PC-3 (cell line): Measurements from ENCODE around the gene VGF. TPM values are rescaled to one million over a fixed set of nuclear protein-coding genes. Genes with fewer than 3 reads are reported as not detected.

ENCODE experiments used
- ATAC-seq: fragments of 200-7000 bp; cut with Tn5 transposase; 2 replicates; pipeline ENCODE4 v1.9.1; 2020; ENCODE audit warnings: mild to moderate bottlenecking, moderate library complexity
- BruUV-seq: library from RNA; stranded (reverse); fragments of 400-500 nt; replicated peaks from 2 replicates; lab custom pipeline; 2021; lab: Mats Ljungman, UMichigan
- CTCF ChIA-PET: fragments of 300-600 bp; sonication (Branson Sonifier 250); formaldehyde crosslinking; loops from one replicate; lab custom pipeline; 2022; ENCODE audit warnings: antibody characterized with exemption; lab: Charles Lee
- POLR2A ChIA-PET: fragments of 300-600 bp; sonication (Branson Sonifier 250); formaldehyde crosslinking; loops from one replicate; lab custom pipeline; 2022; ENCODE audit warnings: antibody characterized with exemption; ENCODE audit not compliant: unreplicated experiment; lab: Charles Lee
- DNase-seq: peaks from one replicate; pipeline ENCODE4 v3.0.0-alpha.2; 2015
- H2AFZ ChIP-seq: fragments of 300-600 bp; sonication (generic); 2 replicates; pipeline ENCODE4 v1.6.0; 2016; ENCODE audit warnings: antibody characterized with exemption, low read length
- H3F3A ChIP-seq: fragments of 300-600 bp; sonication (generic); one replicate; pipeline ENCODE4 v1.6.0; 2017; ENCODE audit warnings: antibody characterized with exemption, low read length, control low read depth, mild to moderate bottlenecking; ENCODE audit not compliant: unreplicated experiment
- H3K27ac ChIP-seq: fragments of 300-600 bp; sonication (generic); 2 replicates; pipeline ENCODE4 v1.5.1; 2016; ENCODE audit warnings: mild to moderate bottlenecking, low read length
- H3K27me3 ChIP-seq: fragments of 300-600 bp; sonication (generic); 2 replicates; pipeline ENCODE4 v1.6.1; 2016; ENCODE audit warnings: low read length, mixed read lengths
- H3K36me3 ChIP-seq: fragments of 300-600 bp; sonication (generic); 2 replicates; pipeline ENCODE4 v1.6.1; 2016; ENCODE audit warnings: low read depth, mixed run types, low read length, mixed read lengths
- H3K4me1 ChIP-seq: fragments of 300-600 bp; sonication (generic); 2 replicates; pipeline ENCODE4 v1.5.1; 2016; ENCODE audit warnings: low read length; ENCODE audit not compliant: insufficient read depth
- H3K4me2 ChIP-seq: fragments of 300-600 bp; sonication (generic); 2 replicates; pipeline ENCODE4 v1.6.0; 2016; ENCODE audit warnings: low read length
- H3K4me3 ChIP-seq: fragments of 300-600 bp; sonication (generic); 2 replicates; pipeline ENCODE4 v1.5.1; 2016; ENCODE audit warnings: mild to moderate bottlenecking, low read length, mixed read lengths
- H3K79me2 ChIP-seq: fragments of 300-600 bp; sonication (generic); 2 replicates; pipeline ENCODE4 v1.6.1; 2017; ENCODE audit warnings: low read length, mixed read lengths
- H3K9ac ChIP-seq: fragments of 300-600 bp; sonication (generic); 2 replicates; pipeline ENCODE4 v1.6.0; 2016; ENCODE audit warnings: mild to moderate bottlenecking, low read length
- H3K9me2 ChIP-seq: fragments of 300-600 bp; sonication (generic); replicated peaks from 2 replicates; pipeline ENCODE4 v1.6.1; 2016; ENCODE audit warnings: mixed run types, low read length, mixed read lengths
- H3K9me3 ChIP-seq: fragments of 300-600 bp; sonication (generic); 2 replicates; pipeline ENCODE4 v1.6.1; 2016; ENCODE audit warnings: low read length, mixed read lengths
- H4K20me1 ChIP-seq: fragments of 300-600 bp; sonication (generic); 2 replicates; pipeline ENCODE4 v1.6.1; 2016; ENCODE audit warnings: low read length, mixed read lengths
- EZH2 ChIP-seq: fragments of 300-600 bp; sonication (generic); IDR thresholded peaks from one replicate; pipeline ENCODE4 v1.6.1; 2017; ENCODE audit warnings: antibody characterized with exemption, mild to moderate bottlenecking, low read length; ENCODE audit not compliant: unreplicated experiment
- EZH2phosphoT487 ChIP-seq: fragments of 300-600 bp; sonication (generic); IDR thresholded peaks from 2 replicates; pipeline ENCODE4 v1.6.1; 2018; ENCODE audit warnings: mild to moderate bottlenecking, antibody characterized with exemption, low read length, borderline replicate concordance
- intact Hi-C: fragments of 100-400 bp; cut with micrococcal nuclease; formaldehyde crosslinking; loops from 2 replicates; pipeline ENCODE4 v1.9.0; 2023
- total RNA-seq: library from RNA; depleted of rRNA; stranded (reverse); fragments of >200 nt; gene quantifications from 2 replicates; pipeline ENCODE4 v1.2.3, GENCODE V29; 2014
- TF ChIP-seq, protein P1 (sequence below): fragments of 300-600 bp; sonication (generic); conservative IDR thresholded peaks from 2 replicates; pipeline ENCODE4 v1.5.1; 2017; ENCODE audit warnings: antibody characterized with exemption, low read depth, mild to moderate bottlenecking, low read length

The VGF gene
- total RNA-seq, 1 experiment from 2014 or later: 1.6 TPM

DNA sequence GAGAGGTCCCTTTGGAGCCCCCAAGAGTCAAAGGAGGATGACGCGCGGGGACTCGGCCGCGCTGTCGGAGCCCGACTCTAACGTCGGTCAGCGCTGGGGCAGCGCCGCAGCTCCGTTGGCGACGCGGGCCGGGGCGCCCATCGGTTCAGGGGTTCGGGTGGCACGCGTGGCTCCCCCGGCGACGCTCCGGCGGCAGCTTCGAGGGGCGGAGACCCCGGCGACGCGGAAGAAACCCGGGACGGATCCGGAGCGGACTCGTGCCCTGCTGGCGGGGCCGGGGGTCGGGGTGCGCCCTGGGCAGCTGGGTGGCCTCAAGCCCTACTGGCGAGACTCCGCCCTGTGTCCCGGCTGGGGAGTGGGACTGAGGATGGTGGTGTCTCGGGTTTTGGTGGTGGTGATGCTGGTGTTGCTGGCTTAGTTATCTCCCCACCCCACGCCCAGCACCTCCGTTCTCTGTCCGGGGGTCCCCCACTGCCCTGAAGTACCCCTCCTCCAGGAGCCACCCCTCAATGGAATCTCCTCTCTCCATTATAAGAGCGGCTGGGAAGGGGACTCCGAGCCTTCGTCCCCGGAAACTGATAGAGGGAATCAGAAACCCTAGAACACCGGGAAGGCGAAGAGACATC is 14.9 kb upstream of the VGF start, which contains the start of gene NAT16:
NAT16 (minus strand) TSS at position 164 of the 626 bp plus-strand sequence. CDS start 5,486 bp downstream, outside the sequence.
- peak within 1 kb of the TSS; percentile 55; the same call in 1 of the 2 replicates for H2AFZ ChIP-seq
- no peaks in the 10 kb centered on the region for H3K79me2 ChIP-seq
- H3K4me2 ChIP-seq: peak within 1 kb of the TSS; percentile 71
- H4K20me1 ChIP-seq: no peaks in the 10 kb centered on the region
- DNase-seq: no peak
- no peaks in the 10 kb centered on the region for H3K36me3 ChIP-seq
- no peak within 1 kb of the TSS for H3K27ac ChIP-seq
- no peak within 1 kb of the TSS for H3K9ac ChIP-seq
- BruUV-seq: no TSS peak
- ChIA-PET CTCF (no interaction called here), POLR2A (no interaction called here)
- H3K9me3 ChIP-seq: no peaks in the 10 kb centered on the region
- TF ChIP-seq, protein P1, sequence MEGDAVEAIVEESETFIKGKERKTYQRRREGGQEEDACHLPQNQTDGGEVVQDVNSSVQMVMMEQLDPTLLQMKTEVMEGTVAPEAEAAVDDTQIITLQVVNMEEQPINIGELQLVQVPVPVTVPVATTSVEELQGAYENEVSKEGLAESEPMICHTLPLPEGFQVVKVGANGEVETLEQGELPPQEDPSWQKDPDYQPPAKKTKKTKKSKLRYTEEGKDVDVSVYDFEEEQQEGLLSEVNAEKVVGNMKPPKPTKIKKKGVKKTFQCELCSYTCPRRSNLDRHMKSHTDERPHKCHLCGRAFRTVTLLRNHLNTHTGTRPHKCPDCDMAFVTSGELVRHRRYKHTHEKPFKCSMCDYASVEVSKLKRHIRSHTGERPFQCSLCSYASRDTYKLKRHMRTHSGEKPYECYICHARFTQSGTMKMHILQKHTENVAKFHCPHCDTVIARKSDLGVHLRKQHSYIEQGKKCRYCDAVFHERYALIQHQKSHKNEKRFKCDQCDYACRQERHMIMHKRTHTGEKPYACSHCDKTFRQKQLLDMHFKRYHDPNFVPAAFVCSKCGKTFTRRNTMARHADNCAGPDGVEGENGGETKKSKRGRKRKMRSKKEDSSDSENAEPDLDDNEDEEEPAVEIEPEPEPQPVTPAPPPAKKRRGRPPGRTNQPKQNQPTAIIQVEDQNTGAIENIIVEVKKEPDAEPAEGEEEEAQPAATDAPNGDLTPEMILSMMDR: no peak
- TF ChIP-seq EZH2phosphoT487: no peak
- TF ChIP-seq EZH2: no peak
- no peaks in the 10 kb centered on the region for H3K9me2 ChIP-seq
- H3K4me3 ChIP-seq: peak within 1 kb of the TSS; percentile 50
- intact Hi-C loops: no loop called here
- H3F3A ChIP-seq: no peaks in the 10 kb centered on the region
- ATAC-seq: no peak
- no peaks in the 10 kb centered on the region; the same call in 1 of the 2 replicates for H3K4me1 ChIP-seq
- peaks cover 8% of the 10 kb centered on the region; the same call in 1 of the 2 replicates for H3K27me3 ChIP-seq

DNA sequence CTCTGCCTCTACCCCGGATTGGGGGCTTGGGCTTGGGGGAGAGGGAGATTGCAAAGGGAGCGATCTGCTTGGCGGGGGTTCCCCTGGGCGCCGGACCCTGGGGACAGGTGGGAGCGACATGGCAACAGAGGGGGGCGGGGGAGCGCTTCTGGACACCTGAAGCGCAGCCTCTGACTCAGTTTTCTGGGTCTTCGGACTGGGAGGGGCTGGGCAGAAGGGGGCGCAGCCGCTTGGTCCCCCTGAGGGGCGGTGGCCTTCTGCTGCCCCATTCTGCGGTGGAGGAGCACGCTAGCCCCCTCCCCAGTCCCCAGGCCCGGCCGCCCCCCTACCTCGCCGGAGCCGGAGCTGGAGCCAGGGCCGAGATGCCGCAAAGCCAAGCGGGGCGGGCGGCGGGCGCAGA is 14.3 kb upstream of the VGF start:
- BruUV-seq: no TSS peak
- intact Hi-C loops: no loop called here
- Histone ChIP-seq H3K36me3 (no peaks in the 10 kb centered on the region), H3F3A (no peaks in the 10 kb centered on the region), H3K4me3 (no peak overlapping the region), H2AFZ (no peak overlapping the region), H3K27me3 (peaks cover 8% of the 10 kb centered on the region; the same call in 1 of the 2 replicates), H4K20me1 (no peaks in the 10 kb centered on the region), H3K4me2 (no peak overlapping the region), H3K9me3 (no peaks in the 10 kb centered on the region), H3K9ac (no peak overlapping the region), H3K4me1 (no peaks in the 10 kb centered on the region; the same call in 1 of the 2 replicates), H3K79me2 (no peaks in the 10 kb centered on the region), H3K27ac (no peak overlapping the region), H3K9me2 (no peaks in the 10 kb centered on the region)
- TF ChIP-seq EZH2phosphoT487 (no peak), EZH2 (no peak)
- TF ChIP-seq, protein P1: no peak
- POLR2A ChIA-PET: no interaction called here
- ATAC-seq (no peak), DNase-seq (no peak)
- CTCF ChIA-PET: no interaction called here

DNA sequence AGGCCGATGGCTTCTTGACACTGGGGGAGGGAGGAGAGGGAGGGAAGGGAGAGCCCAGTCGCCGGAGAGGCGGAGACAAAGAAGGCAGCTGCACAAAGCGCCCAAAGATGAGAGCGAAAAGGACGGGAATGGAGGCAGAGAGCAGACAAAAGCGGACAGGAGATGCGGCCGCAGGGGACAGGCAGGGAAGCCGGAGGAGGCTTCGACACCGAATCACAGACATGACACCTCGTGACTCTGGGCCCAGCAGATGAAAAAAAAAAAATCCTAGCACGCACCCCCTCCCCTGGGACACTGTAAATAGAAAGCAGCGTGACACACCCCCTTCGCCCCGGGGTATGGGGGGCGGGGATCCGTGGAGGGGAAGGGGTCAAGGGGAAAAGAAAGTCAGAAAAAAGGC is 13.7 kb upstream of the VGF start:
- H4K20me1 ChIP-seq: no peaks in the 10 kb centered on the region
- DNase-seq (no peak), ATAC-seq (no peak)
- intact Hi-C loops: no loop called here
- no peaks in the 10 kb centered on the region for H3K9me2 ChIP-seq
- no peak overlapping the region for H3K27ac ChIP-seq
- H3K4me3 ChIP-seq: peak overlapping the region; percentile 50
- H3K36me3 ChIP-seq: no peaks in the 10 kb centered on the region
- H3K27me3 ChIP-seq: peaks cover 8% of the 10 kb centered on the region; the same call in 1 of the 2 replicates
- POLR2A ChIA-PET: no interaction called here
- TF ChIP-seq EZH2phosphoT487 (no peak), EZH2 (no peak)
- TF ChIP-seq, protein P1: no peak
- CTCF ChIA-PET: interaction anchor here (0.6 kb wide), 1 partner anchor 312 kb away, joined by 5 read pairs; the partner anchor contains the start of gene TRIP6
- no peak overlapping the region for H3K9ac ChIP-seq
- H3K4me2 ChIP-seq: peak overlapping the region; percentile 71
- H3K79me2 ChIP-seq: no peaks in the 10 kb centered on the region
- H3K4me1 ChIP-seq: no peaks in the 10 kb centered on the region; the same call in 1 of the 2 replicates
- no peaks in the 10 kb centered on the region for H3F3A ChIP-seq
- H3K9me3 ChIP-seq: no peaks in the 10 kb centered on the region
- no TSS peak for BruUV-seq
- H2AFZ ChIP-seq: peak overlapping the region; percentile 55; the same call in 1 of the 2 replicates
